ENCODE results near the gene CRYZL1. TPM values are rescaled to one million over a fixed set of nuclear protein-coding genes. Genes with fewer than 3 reads are reported as not detected.

Gene CRYZL1
- polyA plus RNA-seq, 3 donors, result 25.9 to 30.6 (median 26.1) TPM

GRCh38 chr21:33587792-33588484, 53.6 kb downstream of the CRYZL1 start:
- peaks cover 2 to 4% of the 10 kb centered on the region in 2 donors for H3K36me3 Mint-ChIP-seq
- intact Hi-C loops (cut with micrococcal nuclease), result loop anchor here (2.0 to 5.0 kb wide), 4 partner anchors 46 to 107 kb away; partner anchors contain the start of genes CRYZL1 (in 1 of the 2), GART (in 1 of the 2), ITSN1 (in 1 of the 2) and SON (in 1 of the 2)
- peak overlapping the region; percentile 90 to 93 for H3K4me3 Mint-ChIP-seq
- peak in 2 of 3 donors; percentile 8 to 14 for DNase-seq
- 0% methylated on average over 46 of the region's 57 CpGs for WGBS (ENCODE audit: insufficient coverage)
- Histone ChIP-seq H3K4me2 (replicated peaks; ENCODE audit: extremely low read depth, low read length, poor library complexity, severe bottlenecking) (peak overlapping the region; percentile 75), H4K20me1 (ENCODE audit: insufficient read depth, low read length) (no peaks in the 10 kb centered on the region), H3K4me1 (ENCODE audit: control insufficient read depth in 1 of 2, insufficient read depth in 2 of 2, low read length in 2 of 2) (peaks cover 10 to 16% of the 10 kb centered on the region in 2 donors), H3K27ac (ENCODE audit: low read depth in 1 of 2, low read length in 2 of 2) (peak overlapping the region in 1 of 2 donors; percentile 74), H3K9me3 (replicated peaks in 1 of 2; ENCODE audit: control insufficient read depth in 1 of 2, insufficient read depth in 1 of 2, low read length in 2 of 2) (no peaks in the 10 kb centered on the region), H2AFZ (ENCODE audit: insufficient read depth, low read depth, low read length, poor library complexity, severe bottlenecking) (peak overlapping the region; percentile 88), H3K36me3 (replicated peaks in 1 of 2; ENCODE audit: control insufficient read depth in 1 of 2, insufficient read depth in 2 of 2, low read length in 2 of 2) (peaks cover 0 to 4% of the 10 kb centered on the region in 2 donors), H3K9ac (ENCODE audit: insufficient read depth, low read length, poor library complexity, severe bottlenecking) (peak overlapping the region; percentile 82), H3K4me3 (replicated peaks in 1 of 3; ENCODE audit: low read depth in 2 of 3, low read length in 3 of 3) (peak overlapping the region; percentile 78 to 85 (median 81)), H3K79me2 (ENCODE audit: insufficient read depth, low read length) (peaks cover 33% of the 10 kb centered on the region), H3K27me3 (ENCODE audit: control insufficient read depth in 2 of 2, insufficient read depth in 2 of 2, low read length in 2 of 2) (no peaks in the 10 kb centered on the region)
- H3K9me3 Mint-ChIP-seq, result no peaks in the 10 kb centered on the region
- H3K27ac Mint-ChIP-seq, result peak overlapping the region; percentile 21 to 86 (median 72)
- peaks cover 0 to 2% (median 0%) of the 10 kb centered on the region in 3 donors for H3K27me3 Mint-ChIP-seq (ENCODE audit: low read depth in 3 of 3)
- H3K4me1 Mint-ChIP-seq, result peaks cover 18% of the 10 kb centered on the region
- TF ChIP-seq CTCF (IDR thresholded peaks at IDR 0.05), result no peak

GRCh38 chr21:33586927-33587326, 54.6 kb downstream of the CRYZL1 start:
- peak overlapping the region in 1 of 7 donors; percentile 7 for H3K27ac Mint-ChIP-seq
- Histone ChIP-seq H3K4me3 (replicated peaks in 1 of 3; ENCODE audit: low read depth in 2 of 3, low read length in 3 of 3) (no peak overlapping the region), H3K9me3 (replicated peaks in 1 of 2; ENCODE audit: control insufficient read depth in 1 of 2, insufficient read depth in 1 of 2, low read length in 2 of 2) (no peaks in the 10 kb centered on the region), H3K79me2 (ENCODE audit: insufficient read depth, low read length) (peaks cover 33% of the 10 kb centered on the region), H3K36me3 (replicated peaks in 1 of 2; ENCODE audit: control insufficient read depth in 1 of 2, insufficient read depth in 2 of 2, low read length in 2 of 2) (peaks cover 2 to 4% of the 10 kb centered on the region in 2 donors), H3K9ac (ENCODE audit: insufficient read depth, low read length, poor library complexity, severe bottlenecking) (no peak overlapping the region), H2AFZ (ENCODE audit: insufficient read depth, low read depth, low read length, poor library complexity, severe bottlenecking) (no peak overlapping the region), H3K4me1 (ENCODE audit: control insufficient read depth in 1 of 2, insufficient read depth in 2 of 2, low read length in 2 of 2) (peaks cover 10 to 16% of the 10 kb centered on the region in 2 donors), H3K27me3 (ENCODE audit: control insufficient read depth in 2 of 2, insufficient read depth in 2 of 2, low read length in 2 of 2) (no peaks in the 10 kb centered on the region), H3K27ac (ENCODE audit: low read depth in 1 of 2, low read length in 2 of 2) (no peak overlapping the region), H3K4me2 (replicated peaks; ENCODE audit: extremely low read depth, low read length, poor library complexity, severe bottlenecking) (peak overlapping the region; percentile 75), H4K20me1 (ENCODE audit: insufficient read depth, low read length) (no peaks in the 10 kb centered on the region)
- WGBS (ENCODE audit: insufficient coverage), result no CpG with 5 or more reads among the region's 6 CpGs
- H3K27me3 Mint-ChIP-seq (ENCODE audit: low read depth in 3 of 3), result peaks cover 0 to 2% (median 0%) of the 10 kb centered on the region in 3 donors
- no peaks in the 10 kb centered on the region for H3K9me3 Mint-ChIP-seq
- TF ChIP-seq CTCF (IDR thresholded peaks at IDR 0.05), result no peak
- no peak for DNase-seq
- peaks cover 3 to 6% of the 10 kb centered on the region in 2 donors for H3K36me3 Mint-ChIP-seq
- H3K4me1 Mint-ChIP-seq, result peaks cover 18% of the 10 kb centered on the region
- no peak overlapping the region for H3K4me3 Mint-ChIP-seq
- intact Hi-C loops (cut with micrococcal nuclease), result loop anchor here in 1 of 2 donors (5.0 kb wide), 3 partner anchors 45 to 105 kb away; partner anchors contain the start of genes CRYZL1, GART, ITSN1 and SON
